ENCODE data around the gene POU2F3.

DNA sequence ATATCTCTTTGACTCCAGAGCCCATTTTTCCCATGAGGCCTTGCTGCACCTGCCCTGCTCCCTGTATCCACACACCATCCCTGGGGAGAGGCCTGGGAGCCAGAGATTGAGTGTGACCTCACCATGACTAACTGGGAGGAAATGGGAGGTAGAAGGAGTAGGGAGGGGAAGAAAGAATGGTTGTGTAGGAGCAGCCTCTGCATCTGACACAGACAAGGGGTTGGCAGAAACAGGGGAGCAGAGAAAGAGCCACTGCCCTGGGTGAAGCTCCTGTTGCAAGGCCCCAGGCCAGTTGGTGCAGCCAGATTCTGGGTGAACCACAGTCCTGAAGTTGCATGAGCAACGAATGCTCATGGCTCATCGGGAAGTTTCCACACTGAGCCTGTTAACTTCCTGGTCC lies 32.4 kb downstream of the POU2F3 start:
- TF ChIP-seq, protein P1, sequence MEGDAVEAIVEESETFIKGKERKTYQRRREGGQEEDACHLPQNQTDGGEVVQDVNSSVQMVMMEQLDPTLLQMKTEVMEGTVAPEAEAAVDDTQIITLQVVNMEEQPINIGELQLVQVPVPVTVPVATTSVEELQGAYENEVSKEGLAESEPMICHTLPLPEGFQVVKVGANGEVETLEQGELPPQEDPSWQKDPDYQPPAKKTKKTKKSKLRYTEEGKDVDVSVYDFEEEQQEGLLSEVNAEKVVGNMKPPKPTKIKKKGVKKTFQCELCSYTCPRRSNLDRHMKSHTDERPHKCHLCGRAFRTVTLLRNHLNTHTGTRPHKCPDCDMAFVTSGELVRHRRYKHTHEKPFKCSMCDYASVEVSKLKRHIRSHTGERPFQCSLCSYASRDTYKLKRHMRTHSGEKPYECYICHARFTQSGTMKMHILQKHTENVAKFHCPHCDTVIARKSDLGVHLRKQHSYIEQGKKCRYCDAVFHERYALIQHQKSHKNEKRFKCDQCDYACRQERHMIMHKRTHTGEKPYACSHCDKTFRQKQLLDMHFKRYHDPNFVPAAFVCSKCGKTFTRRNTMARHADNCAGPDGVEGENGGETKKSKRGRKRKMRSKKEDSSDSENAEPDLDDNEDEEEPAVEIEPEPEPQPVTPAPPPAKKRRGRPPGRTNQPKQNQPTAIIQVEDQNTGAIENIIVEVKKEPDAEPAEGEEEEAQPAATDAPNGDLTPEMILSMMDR (IDR thresholded peaks at IDR 0.05; ENCODE audit: poor library complexity) = no peak
- TF ChIP-seq EZH2 (IDR thresholded peaks at IDR 0.05; ENCODE audit: borderline replicate concordance) (no peak), EZH2phosphoT487 (IDR thresholded peaks at IDR 0.05; ENCODE audit: low read depth, severe bottlenecking, unreplicated experiment) (no peak)
